ENCODE measurements around the gene ABCA13.

Gene ABCA13

GRCh38 chr7:48350515-48350914 lies 179.3 kb downstream of the ABCA13 start:
- H3K9me3 ChIP-seq (ENCODE audit: control insufficient read depth, insufficient read depth, low read length), result no peaks in the 10 kb centered on the region
- H3K9ac ChIP-seq (ENCODE audit: low read depth, low read length), result no peak overlapping the region
- H3K36me3 ChIP-seq (ENCODE audit: control insufficient read depth, insufficient read depth, low read length), result no peaks in the 10 kb centered on the region
- H3K27me3 ChIP-seq (ENCODE audit: control insufficient read depth, insufficient read depth, low read length), result no peaks in the 10 kb centered on the region
- H3K4me1 ChIP-seq (ENCODE audit: control insufficient read depth, insufficient read depth, low read length), result no peaks in the 10 kb centered on the region
- no peak overlapping the region for H3K4me3 ChIP-seq (ENCODE audit: low read depth, low read length)

GRCh38 chr7:48351900-48352299 lies 180.6 kb downstream of the ABCA13 start:
- H3K27me3 ChIP-seq (ENCODE audit: control insufficient read depth, insufficient read depth, low read length), result no peaks in the 10 kb centered on the region
- H3K4me1 ChIP-seq (ENCODE audit: control insufficient read depth, insufficient read depth, low read length), result no peaks in the 10 kb centered on the region
- no peak overlapping the region for H3K9ac ChIP-seq (ENCODE audit: low read depth, low read length)
- H3K4me3 ChIP-seq (ENCODE audit: low read depth, low read length), result no peak overlapping the region
- no peaks in the 10 kb centered on the region for H3K9me3 ChIP-seq (ENCODE audit: control insufficient read depth, insufficient read depth, low read length)
- H3K36me3 ChIP-seq (ENCODE audit: control insufficient read depth, insufficient read depth, low read length), result no peaks in the 10 kb centered on the region

- Histone ChIP-seq H3K4me3 (ENCODE audit: low read depth, low read length) (no peak overlapping the region), H3K27me3 (ENCODE audit: control insufficient read depth, insufficient read depth, low read length) (no peaks in the 10 kb centered on the region), H3K36me3 (ENCODE audit: control insufficient read depth, insufficient read depth, low read length) (no peaks in the 10 kb centered on the region), H3K9ac (ENCODE audit: low read depth, low read length) (no peak overlapping the region), H3K4me1 (ENCODE audit: control insufficient read depth, insufficient read depth, low read length) (no peaks in the 10 kb centered on the region), H3K9me3 (ENCODE audit: control insufficient read depth, insufficient read depth, low read length) (no peaks in the 10 kb centered on the region)
These were observed 184.1 kb downstream of the ABCA13 start for GRCh38 chr7:48355346-48355745.

GRCh38 chr7:48360574-48360973 lies 189.3 kb downstream of the ABCA13 start:
- Histone ChIP-seq H3K4me3 (ENCODE audit: low read depth, low read length) (no peak overlapping the region), H3K9ac (ENCODE audit: low read depth, low read length) (no peak overlapping the region), H3K36me3 (ENCODE audit: control insufficient read depth, insufficient read depth, low read length) (no peaks in the 10 kb centered on the region), H3K9me3 (ENCODE audit: control insufficient read depth, insufficient read depth, low read length) (no peaks in the 10 kb centered on the region), H3K27me3 (ENCODE audit: control insufficient read depth, insufficient read depth, low read length) (no peaks in the 10 kb centered on the region), H3K4me1 (ENCODE audit: control insufficient read depth, insufficient read depth, low read length) (no peaks in the 10 kb centered on the region)

- no peak overlapping the region for H3K9ac ChIP-seq (ENCODE audit: low read depth, low read length)
- no peaks in the 10 kb centered on the region for H3K9me3 ChIP-seq (ENCODE audit: control insufficient read depth, insufficient read depth, low read length)
- no peaks in the 10 kb centered on the region for H3K4me1 ChIP-seq (ENCODE audit: control insufficient read depth, insufficient read depth, low read length)
- H3K27me3 ChIP-seq (ENCODE audit: control insufficient read depth, insufficient read depth, low read length), result no peaks in the 10 kb centered on the region
- H3K36me3 ChIP-seq (ENCODE audit: control insufficient read depth, insufficient read depth, low read length), result no peaks in the 10 kb centered on the region
- no peak overlapping the region for H3K4me3 ChIP-seq (ENCODE audit: low read depth, low read length)
These were observed 191.9 kb downstream of the ABCA13 start for GRCh38 chr7:48363174-48363573.

GRCh38 chr7:48365010-48365409 lies 193.8 kb downstream of the ABCA13 start:
- H3K4me1 ChIP-seq (ENCODE audit: control insufficient read depth, insufficient read depth, low read length), result no peaks in the 10 kb centered on the region
- H3K9ac ChIP-seq (ENCODE audit: low read depth, low read length), result no peak overlapping the region
- H3K9me3 ChIP-seq (ENCODE audit: control insufficient read depth, insufficient read depth, low read length), result no peaks in the 10 kb centered on the region
- no peak overlapping the region for H3K4me3 ChIP-seq (ENCODE audit: low read depth, low read length)
- no peaks in the 10 kb centered on the region for H3K27me3 ChIP-seq (ENCODE audit: control insufficient read depth, insufficient read depth, low read length)
- no peaks in the 10 kb centered on the region for H3K36me3 ChIP-seq (ENCODE audit: control insufficient read depth, insufficient read depth, low read length)

- Histone ChIP-seq H3K9ac (ENCODE audit: low read depth, low read length) (no peak overlapping the region), H3K4me1 (ENCODE audit: control insufficient read depth, insufficient read depth, low read length) (no peaks in the 10 kb centered on the region), H3K36me3 (ENCODE audit: control insufficient read depth, insufficient read depth, low read length) (no peaks in the 10 kb centered on the region), H3K27me3 (ENCODE audit: control insufficient read depth, insufficient read depth, low read length) (no peaks in the 10 kb centered on the region), H3K4me3 (ENCODE audit: low read depth, low read length) (no peak overlapping the region), H3K9me3 (ENCODE audit: control insufficient read depth, insufficient read depth, low read length) (no peaks in the 10 kb centered on the region)
These were observed 194.8 kb downstream of the ABCA13 start for GRCh38 chr7:48366096-48366495.

GRCh38 chr7:48376263-48376662 lies 205.0 kb downstream of the ABCA13 start:
- Histone ChIP-seq H3K36me3 (ENCODE audit: control insufficient read depth, insufficient read depth, low read length) (no peaks in the 10 kb centered on the region), H3K4me1 (ENCODE audit: control insufficient read depth, insufficient read depth, low read length) (no peaks in the 10 kb centered on the region), H3K4me3 (ENCODE audit: low read depth, low read length) (no peak overlapping the region), H3K27me3 (ENCODE audit: control insufficient read depth, insufficient read depth, low read length) (no peaks in the 10 kb centered on the region), H3K9ac (ENCODE audit: low read depth, low read length) (no peak overlapping the region), H3K9me3 (ENCODE audit: control insufficient read depth, insufficient read depth, low read length) (no peaks in the 10 kb centered on the region)

- Histone ChIP-seq H3K4me3 (ENCODE audit: low read depth, low read length) (no peak overlapping the region), H3K36me3 (ENCODE audit: control insufficient read depth, insufficient read depth, low read length) (no peaks in the 10 kb centered on the region), H3K9ac (ENCODE audit: low read depth, low read length) (no peak overlapping the region), H3K4me1 (ENCODE audit: control insufficient read depth, insufficient read depth, low read length) (no peaks in the 10 kb centered on the region), H3K9me3 (ENCODE audit: control insufficient read depth, insufficient read depth, low read length) (no peaks in the 10 kb centered on the region), H3K27me3 (ENCODE audit: control insufficient read depth, insufficient read depth, low read length) (no peaks in the 10 kb centered on the region)
These were observed 209.7 kb downstream of the ABCA13 start for GRCh38 chr7:48380921-48381320.

- Histone ChIP-seq H3K9ac (ENCODE audit: low read depth, low read length) (no peak overlapping the region), H3K36me3 (ENCODE audit: control insufficient read depth, insufficient read depth, low read length) (no peaks in the 10 kb centered on the region), H3K4me1 (ENCODE audit: control insufficient read depth, insufficient read depth, low read length) (no peaks in the 10 kb centered on the region), H3K9me3 (ENCODE audit: control insufficient read depth, insufficient read depth, low read length) (no peaks in the 10 kb centered on the region), H3K27me3 (ENCODE audit: control insufficient read depth, insufficient read depth, low read length) (no peaks in the 10 kb centered on the region), H3K4me3 (ENCODE audit: low read depth, low read length) (no peak overlapping the region)
These were observed 210.3 kb downstream of the ABCA13 start for GRCh38 chr7:48381571-48381970.

- H3K9ac ChIP-seq (ENCODE audit: low read depth, low read length), result no peak overlapping the region
- no peaks in the 10 kb centered on the region for H3K9me3 ChIP-seq (ENCODE audit: control insufficient read depth, insufficient read depth, low read length)
- no peaks in the 10 kb centered on the region for H3K27me3 ChIP-seq (ENCODE audit: control insufficient read depth, insufficient read depth, low read length)
- no peak overlapping the region for H3K4me3 ChIP-seq (ENCODE audit: low read depth, low read length)
- H3K4me1 ChIP-seq (ENCODE audit: control insufficient read depth, insufficient read depth, low read length), result no peaks in the 10 kb centered on the region
- no peaks in the 10 kb centered on the region for H3K36me3 ChIP-seq (ENCODE audit: control insufficient read depth, insufficient read depth, low read length)
These were observed 213.0 kb downstream of the ABCA13 start for GRCh38 chr7:48384180-48384752.

- H3K36me3 ChIP-seq (ENCODE audit: control insufficient read depth, insufficient read depth, low read length), result no peaks in the 10 kb centered on the region
These were observed 216.7 kb downstream of the ABCA13 start for GRCh38 chr7:48387932-48388331.

More at GRCh38 chr7:48387932-48388331, 216.7 kb downstream of the ABCA13 start:
- Histone ChIP-seq H3K9ac (ENCODE audit: low read depth, low read length) (no peak overlapping the region), H3K9me3 (ENCODE audit: control insufficient read depth, insufficient read depth, low read length) (no peaks in the 10 kb centered on the region), H3K4me1 (ENCODE audit: control insufficient read depth, insufficient read depth, low read length) (no peaks in the 10 kb centered on the region), H3K4me3 (ENCODE audit: low read depth, low read length) (no peak overlapping the region), H3K27me3 (ENCODE audit: control insufficient read depth, insufficient read depth, low read length) (no peaks in the 10 kb centered on the region)

Data from iPS-15b (cell line).